ENCODE results near the gene HBS1L. TPM values are rescaled to one million over a fixed set of nuclear protein-coding genes. Genes with fewer than 3 reads are reported as not detected.

Gene HBS1L
- total and polyA plus RNA-seq, 10 donors = 12.3 to 66.9 (median 49.7) TPM

GRCh38 chr6:135071541-135071940 lies 16.9 kb upstream of the HBS1L start:
- H3K27me3 ChIP-seq (replicated peaks in 1 of 7) = no peaks in the 10 kb centered on the region
- H3K36me3 ChIP-seq = no peaks in the 10 kb centered on the region
- no peak for DNase-seq
- no peak overlapping the region for H3K4me3 ChIP-seq
- no peaks in the 10 kb centered on the region for H3K9me3 ChIP-seq
- intact Hi-C loops (cut with DNase I; ENCODE audit: low total_unique reads) = no loop called here
- H3K4me1 ChIP-seq = no peaks in the 10 kb centered on the region
- H3K27ac ChIP-seq = no peak overlapping the region
- TF ChIP-seq POLR2AphosphoS5 (IDR thresholded peaks at IDR 0.05) (no peak), CTCF (IDR thresholded peaks at IDR 0.05 in 8 of 11, conservative IDR thresholded peaks at IDR 0.05 in 3 of 11) (no peak)

- no peaks in the 10 kb centered on the region for H3K4me1 ChIP-seq
- no peak overlapping the region for H3K4me3 ChIP-seq
- no peak overlapping the region for H3K27ac ChIP-seq
- no peaks in the 10 kb centered on the region for H3K36me3 ChIP-seq
- no peaks in the 10 kb centered on the region for H3K27me3 ChIP-seq (replicated peaks in 1 of 7)
- H3K9me3 ChIP-seq = no peaks in the 10 kb centered on the region
- no peak for DNase-seq
- intact Hi-C loops (cut with DNase I; ENCODE audit: low total_unique reads) = no loop called here
- no peak for TF ChIP-seq POLR2A (IDR thresholded peaks at IDR 0.05)
- no peak for TF ChIP-seq CTCF (IDR thresholded peaks at IDR 0.05 in 8 of 11, conservative IDR thresholded peaks at IDR 0.05 in 3 of 11)
- no peak for TF ChIP-seq POLR2AphosphoS5 (IDR thresholded peaks at IDR 0.05)
- WGBS, 5 donors = 79 to 90% (median 89%) methylated on average over 2 of the region's 2 CpGs
Observed at GRCh38 chr6:135067911-135068310, 13.3 kb upstream of the HBS1L start.

DNA sequence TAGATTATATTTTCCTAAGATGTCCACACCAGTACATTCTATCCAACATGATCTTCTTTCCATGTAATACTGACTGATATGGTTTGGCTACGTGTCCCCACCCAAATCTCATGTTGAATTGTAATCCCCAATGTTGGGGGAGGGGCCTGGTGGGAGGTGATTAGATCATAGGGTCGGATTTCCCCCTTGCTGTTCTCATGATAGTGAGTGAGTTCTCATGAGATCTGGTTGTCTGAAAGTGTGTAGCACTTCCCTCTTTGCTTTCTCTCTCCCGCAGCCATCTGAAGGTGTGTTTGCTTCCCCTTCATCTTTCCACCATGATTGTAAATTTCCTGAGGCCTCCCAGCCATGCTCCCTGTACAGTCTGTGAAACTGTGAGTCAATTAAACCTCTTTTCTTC lies 12.2 kb upstream of the HBS1L start:
- intact Hi-C loops (cut with DNase I; ENCODE audit: low total_unique reads) = no loop called here

DNA sequence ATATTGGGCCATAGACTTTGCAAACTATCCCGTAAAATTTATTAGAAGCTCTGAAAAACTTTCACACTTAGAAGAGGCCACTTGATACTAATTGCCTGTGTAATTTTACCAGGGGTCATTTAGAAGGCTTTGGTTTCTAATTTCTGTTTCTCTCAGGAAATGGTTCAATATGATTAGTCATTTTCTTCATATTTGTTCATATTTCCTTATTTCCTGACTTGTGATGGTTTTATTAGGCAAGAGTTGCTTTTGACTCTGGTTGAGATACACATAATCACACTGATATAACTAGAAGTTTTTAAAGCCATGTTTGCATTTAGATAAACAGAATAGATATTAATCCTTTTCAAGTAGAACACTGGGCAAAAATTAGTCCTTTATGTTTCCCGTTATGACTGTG lies 11.8 kb upstream of the HBS1L start:
- Histone ChIP-seq H3K4me1 (no peaks in the 10 kb centered on the region), H3K27ac (peak overlapping the region in 5 of 8 donors; percentile 26 to 69 (median 51)), H3K27me3 (replicated peaks in 1 of 7) (no peaks in the 10 kb centered on the region), H3K36me3 (no peaks in the 10 kb centered on the region), H3K4me3 (no peak overlapping the region), H3K9me3 (no peaks in the 10 kb centered on the region)
- DNase-seq = no peak
- intact Hi-C loops (cut with DNase I; ENCODE audit: low total_unique reads) = no loop called here
- 51 to 83% (median 61%) methylated on average over 2 of the region's 2 CpGs for WGBS, 5 donors
- no peak for TF ChIP-seq CTCF (IDR thresholded peaks at IDR 0.05 in 8 of 11, conservative IDR thresholded peaks at IDR 0.05 in 3 of 11)
- no peak for TF ChIP-seq POLR2AphosphoS5 (IDR thresholded peaks at IDR 0.05)
- no peak for TF ChIP-seq POLR2A (IDR thresholded peaks at IDR 0.05)

More for the DNA sequence above, 12.2 kb upstream of the HBS1L start:
- TF ChIP-seq POLR2A (IDR thresholded peaks at IDR 0.05) = no peak
- no peak for TF ChIP-seq POLR2AphosphoS5 (IDR thresholded peaks at IDR 0.05)
- no peak for TF ChIP-seq CTCF (IDR thresholded peaks at IDR 0.05 in 8 of 11, conservative IDR thresholded peaks at IDR 0.05 in 3 of 11)
- H3K36me3 ChIP-seq = no peaks in the 10 kb centered on the region
- no peaks in the 10 kb centered on the region for H3K27me3 ChIP-seq (replicated peaks in 1 of 7)
- 32 to 71% (median 47%) methylated on average over 3 of the region's 3 CpGs for WGBS, 5 donors
- H3K4me3 ChIP-seq = no peak overlapping the region
- no peaks in the 10 kb centered on the region for H3K4me1 ChIP-seq
- H3K9me3 ChIP-seq = no peaks in the 10 kb centered on the region
- DNase-seq = no peak
- peak overlapping the region in 5 of 8 donors; percentile 26 to 69 (median 51) for H3K27ac ChIP-seq
